HG03521 (cell line): ENCODE data around the gene ITPKC.
"Not testable (repeated sequence)": the region's sequence is repeated elsewhere in the genome, so short reads cannot be mapped to it uniquely, and the experiment has no call there.

Source experiments
- ATAC-seq: cut with Tn5 transposase; IDR thresholded peaks from one replicate; pipeline ENCODE4 v1.9.1; 2021; ENCODE audit warnings: mild to moderate bottlenecking, moderate library complexity; ENCODE audit not compliant: unreplicated experiment

ITPKC gene

DNA sequence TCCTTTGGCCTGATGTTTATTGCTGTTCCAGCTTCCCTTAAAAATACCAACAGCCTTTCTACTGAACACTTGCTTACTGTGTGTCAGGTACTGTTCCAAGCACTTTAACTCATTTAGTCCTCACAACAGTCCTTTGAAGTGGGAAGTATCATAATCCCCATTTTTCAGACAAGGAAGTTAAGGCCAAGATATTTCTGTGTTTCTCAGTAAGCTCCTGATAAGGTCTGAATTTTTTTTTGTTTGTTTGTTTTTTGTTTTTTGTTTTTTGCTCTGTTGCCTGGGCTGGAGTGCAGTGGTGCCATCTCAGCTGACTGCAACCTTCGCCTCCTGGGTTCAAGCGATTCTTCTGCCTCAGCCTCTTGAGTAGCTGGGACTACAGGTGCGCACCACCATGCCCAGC, 41.6 kb downstream of the ITPKC start:
- no peak for ATAC-seq

- ATAC-seq, result no peak
Observed at GRCh38 chr19:40759352-40759751, 42.4 kb downstream of the ITPKC start.

GRCh38 chr19:40762754-40763470, 46.0 kb downstream of the ITPKC start:
- ATAC-seq, result no peak

DNA sequence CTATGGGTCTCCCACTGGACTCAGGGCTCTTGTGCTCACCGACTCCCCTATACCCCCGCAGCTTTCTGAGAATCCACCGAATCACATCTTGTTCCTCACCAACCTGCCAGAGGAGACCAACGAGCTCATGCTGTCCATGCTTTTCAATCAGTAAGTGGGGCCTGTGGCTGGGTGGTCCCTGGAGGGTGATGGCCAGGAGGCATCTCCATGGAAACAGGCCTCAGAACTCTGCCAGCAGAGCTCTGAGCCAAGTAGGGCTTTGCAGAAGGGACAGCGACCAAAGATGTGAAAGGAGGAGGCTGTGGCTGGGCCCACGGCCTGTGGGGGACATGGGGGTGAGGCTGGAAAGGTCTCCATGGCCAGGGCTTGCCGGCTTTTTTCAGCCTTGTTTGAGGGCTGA, 46.6 kb downstream of the ITPKC start:
- no peak for ATAC-seq

- ATAC-seq, result no peak
Observed at GRCh38 chr19:40763963-40764362, 47.1 kb downstream of the ITPKC start.

- ATAC-seq, result not testable (repeated sequence)
Observed at GRCh38 chr19:40766385-40766784, 49.5 kb downstream of the ITPKC start.

DNA sequence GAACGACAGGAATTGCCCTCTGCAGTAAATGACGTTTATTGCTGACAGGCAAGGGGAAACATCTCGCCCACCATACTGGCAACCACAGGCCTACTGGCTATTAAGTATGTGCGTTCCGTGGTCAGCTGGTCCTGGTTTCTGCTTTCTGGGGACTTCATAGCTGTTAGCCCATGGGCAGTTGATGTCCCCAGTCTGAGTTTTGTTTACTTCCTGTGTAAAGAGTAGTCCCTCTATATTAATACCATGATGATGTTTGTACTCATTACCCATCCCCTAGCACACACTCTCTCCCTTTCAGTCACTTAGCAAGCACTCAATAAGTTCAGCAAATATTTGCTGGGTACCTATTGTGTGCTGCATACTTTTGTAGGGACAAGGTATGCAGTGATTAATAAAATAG, 52.0 kb downstream of the ITPKC start:
- no peak for ATAC-seq

DNA sequence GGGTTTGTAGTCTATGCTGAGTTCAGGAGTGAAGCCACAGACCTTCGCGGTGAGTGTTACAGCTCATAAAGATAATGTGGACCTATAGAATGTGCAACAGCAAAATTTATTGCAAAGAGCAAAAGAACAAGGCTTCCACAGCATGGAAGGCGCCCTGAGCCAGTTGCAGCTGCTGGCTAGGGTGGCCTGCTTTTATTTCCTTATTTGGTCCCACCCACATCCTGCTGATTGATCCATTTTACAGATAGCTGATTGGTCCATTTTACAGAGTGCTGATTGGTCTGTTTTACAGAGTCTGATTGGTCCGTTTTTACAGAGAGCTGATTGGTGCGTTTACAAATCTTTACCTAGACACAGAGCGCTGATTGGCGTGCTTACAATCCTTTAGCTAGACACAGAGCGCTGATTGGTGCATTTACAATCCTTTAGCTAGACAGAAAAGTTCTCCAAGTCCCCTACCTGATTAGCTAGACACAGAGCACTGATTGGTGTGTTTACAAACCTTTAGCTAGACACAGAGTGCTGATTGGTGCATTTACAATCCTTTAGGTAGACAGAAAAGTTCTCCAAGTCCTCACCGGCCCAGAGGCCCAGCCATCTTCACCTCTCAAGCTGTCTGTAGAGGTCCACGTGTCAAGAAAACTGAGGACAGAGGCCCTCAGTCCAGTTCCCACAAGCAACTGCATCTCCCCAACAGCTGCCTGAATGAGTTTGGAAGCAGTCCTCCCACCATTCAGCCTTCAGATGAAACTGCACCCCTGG, 54.4 kb downstream of the ITPKC start:
- ATAC-seq, result not testable (repeated sequence)

DNA sequence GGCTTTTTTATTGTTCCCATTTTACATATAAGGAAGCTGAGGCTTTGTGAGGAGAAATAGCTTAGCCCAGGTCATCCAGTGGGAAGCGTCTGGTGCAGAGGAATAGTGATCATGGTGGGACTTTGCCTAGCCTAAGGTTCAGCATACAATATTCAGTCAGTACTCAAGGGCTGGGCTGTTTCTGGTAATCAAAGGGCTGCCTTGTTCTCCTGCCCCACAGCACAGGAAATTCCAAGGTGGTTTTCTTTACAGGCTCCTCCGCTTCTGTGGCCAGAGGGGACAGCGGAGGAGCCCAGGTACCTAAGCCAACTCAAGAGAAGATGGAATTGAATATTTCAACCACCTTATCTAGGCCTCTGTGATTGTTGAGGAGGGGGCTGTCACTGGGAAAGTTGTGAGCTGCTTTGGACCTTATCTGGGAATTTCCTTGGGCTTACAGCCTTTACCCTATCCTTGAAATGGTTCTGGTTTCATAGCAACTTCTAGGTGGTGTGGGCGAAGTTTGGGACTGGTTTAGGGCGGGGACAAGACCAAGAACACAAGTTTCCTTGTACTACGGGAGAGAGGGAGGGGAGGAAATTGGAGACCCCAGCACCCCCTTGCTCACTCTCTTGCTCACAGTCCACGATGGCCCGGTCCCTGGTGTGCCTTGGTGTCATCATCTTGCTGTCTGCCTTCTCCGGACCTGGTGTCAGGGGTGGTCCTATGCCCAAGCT, 58.2 kb downstream of the ITPKC start, which contains the start of gene MIA:
Gene MIA (plus strand): TSS at position 606 of the 716 bp plus-strand sequence. CDS start 22 bp downstream, at position 628.
- no peak for ATAC-seq

DNA sequence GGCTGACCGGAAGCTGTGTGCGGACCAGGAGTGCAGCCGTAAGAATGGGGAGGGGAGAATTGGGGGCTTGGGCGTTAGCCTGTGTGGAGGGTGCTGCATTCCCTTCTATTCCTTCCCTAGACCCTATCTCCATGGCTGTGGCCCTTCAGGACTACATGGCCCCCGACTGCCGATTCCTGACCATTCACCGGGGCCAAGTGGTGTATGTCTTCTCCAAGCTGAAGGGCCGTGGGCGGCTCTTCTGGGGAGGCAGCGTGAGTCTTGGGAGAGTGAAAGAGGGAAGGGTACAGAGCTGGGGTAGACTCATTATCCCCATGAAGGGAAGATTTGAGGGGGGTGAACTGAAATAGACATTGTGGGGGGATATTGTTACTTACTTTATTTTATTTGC, 58.7 kb downstream of the ITPKC start:
- no peak for ATAC-seq

- no peak for ATAC-seq
Observed at GRCh38 chr19:40776364-40776763, 59.5 kb downstream of the ITPKC start.

- peak; percentile 56 for ATAC-seq
Observed at GRCh38 chr19:40776932-40777644, 60.2 kb downstream of the ITPKC start.

DNA sequence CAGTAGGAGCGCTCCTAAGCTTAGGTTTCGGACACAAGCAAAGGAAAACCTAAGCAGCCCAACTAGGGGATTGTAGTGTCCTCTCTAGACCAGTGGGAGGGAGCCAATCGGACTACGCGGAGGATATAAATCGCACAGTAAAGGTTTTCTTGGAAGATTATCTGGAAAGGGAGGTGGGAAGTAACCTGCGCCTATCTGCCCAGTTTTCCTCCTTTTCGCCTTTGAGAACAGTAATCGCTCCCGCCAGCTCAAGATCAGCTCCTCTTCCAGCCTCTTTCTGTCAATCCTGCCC, 60.7 kb downstream of the ITPKC start:
- no peak for ATAC-seq

DNA sequence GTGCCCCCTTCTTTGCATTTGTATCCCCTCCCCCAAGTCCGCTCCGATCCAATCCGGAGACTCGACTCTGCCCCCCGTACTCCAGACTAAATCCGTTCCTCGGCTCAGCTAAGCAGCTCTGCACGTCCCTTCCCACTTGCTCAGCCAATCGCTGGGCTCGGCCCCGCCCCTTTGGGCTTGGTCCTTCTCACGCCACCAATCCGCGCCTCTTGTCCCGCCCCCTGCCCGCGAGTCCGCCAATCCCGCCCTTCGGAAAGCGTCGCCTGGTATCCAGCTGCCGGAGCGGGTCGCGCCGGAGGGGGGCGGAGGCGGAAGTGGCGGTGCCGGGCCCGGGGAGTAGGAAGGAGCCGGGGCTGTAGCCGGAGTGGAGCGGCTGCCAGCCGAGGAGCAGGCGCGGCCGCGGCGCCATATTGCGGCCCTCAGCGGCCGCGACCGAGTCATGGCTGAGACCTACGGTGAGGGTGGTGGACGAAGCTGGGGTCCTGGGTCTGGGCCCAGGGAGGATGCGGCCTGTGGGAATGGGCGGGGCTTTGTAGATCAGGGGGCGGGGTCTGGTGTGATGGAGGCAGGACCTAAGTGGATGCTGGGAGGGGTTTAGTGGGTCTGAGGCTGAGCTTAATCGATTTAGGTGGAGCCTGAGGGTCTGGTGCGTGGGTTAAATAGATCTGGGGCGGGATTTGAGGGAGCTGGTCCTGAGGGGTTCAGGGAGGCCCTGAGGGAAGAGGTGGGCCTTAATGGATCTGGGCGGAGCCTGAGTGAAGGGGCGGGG, 61.2 kb downstream of the ITPKC start, which contains the start of gene RAB4B:
Gene RAB4B (plus strand): TSS at position 311 of the 769 bp plus-strand sequence. CDS start 129 bp downstream, at position 440.
- peak; percentile 60 for ATAC-seq

GRCh38 chr19:40778706-40779284, 61.9 kb downstream of the ITPKC start:
- ATAC-seq, result no peak

- no peak for ATAC-seq
Observed at GRCh38 chr19:40780582-40780981, 63.7 kb downstream of the ITPKC start.

GRCh38 chr19:40781140-40781539, 64.2 kb downstream of the ITPKC start:
- ATAC-seq, result no peak

DNA sequence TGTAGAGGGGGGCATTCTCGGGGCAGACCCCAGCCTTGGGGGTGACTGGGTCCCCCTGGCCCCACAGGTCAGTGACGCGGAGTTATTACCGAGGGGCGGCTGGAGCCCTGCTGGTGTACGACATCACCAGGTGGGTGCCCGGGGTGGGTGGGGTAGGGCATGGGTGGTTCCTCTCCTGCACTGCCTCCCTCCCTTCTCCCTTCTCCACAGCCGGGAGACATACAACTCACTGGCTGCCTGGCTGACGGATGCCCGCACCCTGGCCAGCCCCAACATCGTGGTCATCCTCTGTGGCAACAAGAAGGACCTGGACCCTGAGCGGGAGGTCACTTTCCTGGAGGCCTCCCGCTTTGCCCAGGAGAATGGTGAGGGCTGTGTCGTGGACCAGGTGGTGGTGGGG, 66.8 kb downstream of the ITPKC start:
- no peak for ATAC-seq

- not testable (repeated sequence) for ATAC-seq
Observed at GRCh38 chr19:40784146-40784545, 67.2 kb downstream of the ITPKC start.

DNA sequence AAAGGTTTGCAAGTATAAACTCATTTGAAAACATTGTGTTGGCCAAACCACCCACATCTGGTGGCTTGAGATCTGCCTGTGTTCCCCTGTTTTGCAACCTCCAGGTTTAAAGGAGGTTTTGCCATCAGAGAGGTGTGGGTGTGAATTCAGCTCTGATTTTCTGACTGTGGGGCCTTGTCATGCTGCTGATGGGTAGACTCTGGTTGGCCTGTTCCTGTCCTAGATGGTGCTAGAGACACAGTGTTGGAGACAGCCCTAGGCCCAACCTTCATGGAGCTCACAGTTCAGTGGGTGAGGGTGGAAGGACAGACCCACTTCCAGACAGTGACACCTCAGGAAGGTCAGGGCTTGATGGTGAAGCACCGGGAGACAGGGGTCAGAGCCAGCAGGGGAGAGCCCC, 68.6 kb downstream of the ITPKC start:
- no peak for ATAC-seq
